Upper lobe of left lung (tissue), 6 donors: ENCODE measurements around the gene TTC23L. TPM values are rescaled to one million over a fixed set of nuclear protein-coding genes. Genes with fewer than 3 reads are reported as not detected.

Experiments
- ATAC-seq, 2 donors: fragments of 200-7000 bp; cut with Tn5 transposase; one replicate each; pipeline ENCODE4 v1.9.1; 2022; ENCODE audit warnings: mild to moderate bottlenecking in 2 of 2, moderate library complexity in 2 of 2; ENCODE audit not compliant: low FRiP score in 2 of 2
- DNase-seq, 2 donors: peaks; one replicate each; pipeline ENCODE4 v3.0.0-alpha.2; 2019 to 2020
- H3K27ac ChIP-seq, 4 donors: fragments of 200-600 bp; sonication (generic); one replicate each; pipeline ENCODE4 v1.5.1; 2016 to 2019
- H3K27me3 ChIP-seq, 4 donors: fragments of 200-600 bp; sonication (generic); one replicate each; pipeline ENCODE4 v1.5.1; 2017 to 2019
- H3K36me3 ChIP-seq, 4 donors: fragments of 200-600 bp; sonication (generic); one replicate each; pipeline ENCODE4 v1.5.1; 2016 to 2019
- H3K4me1 ChIP-seq, 4 donors: fragments of 200-600 bp; sonication (generic); one replicate each; pipeline ENCODE4 v1.5.1; 2018 to 2019
- H3K4me3 ChIP-seq, 4 donors: fragments of 200-600 bp; sonication (generic); one replicate each; pipeline ENCODE4 v1.5.1; 2017 to 2019; ENCODE audit warnings: mild to moderate bottlenecking in 2 of 4, moderate library complexity in 1 of 4
- H3K9me3 ChIP-seq, 4 donors: fragments of 200-600 bp; sonication (generic); one replicate each; pipeline ENCODE4 v1.5.1; 2018 to 2019
- EP300 ChIP-seq, 4 donors: sonication (generic); formaldehyde crosslinking; IDR thresholded peaks; one replicate each; pipeline ENCODE4 v1.5.1; 2017; ENCODE audit warnings: antibody characterized with exemption in 4 of 4, control low read depth in 2 of 4
- POLR2A ChIP-seq, 4 donors: fragments of 450-650 bp; IDR thresholded peaks; one replicate each; pipeline ENCODE4 v1.5.1; 2016 to 2017; ENCODE audit warnings: antibody characterized with exemption in 4 of 4, mild to moderate bottlenecking in 2 of 4
- POLR2AphosphoS5 ChIP-seq, 2 donors: sonication (generic); formaldehyde crosslinking; IDR thresholded peaks; one replicate each; pipeline ENCODE4 v1.5.1; 2017; ENCODE audit warnings: antibody characterized with exemption in 2 of 2
- WGBS, 2 donors: methylation state at CpG; one replicate each; pipeline ENCODE4 v1.1.5; 2017 to 2018; 5-methylcytosine and 5-hydroxymethylcytosine counted together
- total RNA-seq, 6 donors: library from RNA; depleted of rRNA in 4 of 6; stranded (reverse); fragments of >200 nt in 4 of 6; gene quantifications; one replicate each; pipeline versions ENCODE4 v1.1.0 to v1.2.1, GENCODE V29; 2016 to 2021
- TF ChIP-seq, protein P1 (sequence below), 6 experiments: fragments of 450-650 bp in 4 of 6; fragments of 200-600 bp in 2 of 6; sonication (generic) in 2 of 6; IDR thresholded peaks; one replicate each; pipeline ENCODE4 v1.5.1; 2016 to 2019; ENCODE audit warnings: antibody characterized with exemption in 6 of 6
- donor health status: DM: no; HTN: no; CAD: no; lungs with moderate emphysema.
- donor health status: DM: no; HTN: yes; CAD: no; lungs with severe emphysema.

TTC23L gene
- total RNA-seq, 6 donors from 2014 or later = 0.11 to 4.7 (median 1.0) TPM; not detected in 1

DNA sequence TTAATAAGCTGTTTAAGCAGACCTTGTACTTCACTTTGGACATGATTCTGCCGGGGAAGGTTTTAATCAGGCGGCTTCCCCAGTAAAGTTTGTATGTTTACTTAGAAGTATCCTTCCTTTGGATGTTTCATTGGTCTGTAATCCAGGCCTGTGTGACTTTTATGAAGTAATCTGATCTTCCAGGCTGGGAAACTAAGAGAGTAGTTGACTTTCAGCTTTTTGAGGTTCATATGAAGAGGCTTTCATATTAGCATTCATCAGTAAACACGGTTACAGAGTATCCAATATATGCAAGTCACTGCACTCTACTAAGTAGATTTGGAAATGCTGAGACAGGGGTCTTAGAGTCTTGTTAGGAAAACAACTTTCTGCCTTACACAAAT, 91.5 kb downstream of the TTC23L start:
- Histone ChIP-seq H3K4me3 (peak overlapping the region; percentile 66 to 93 (median 79)), H3K9me3 (no peaks in the 10 kb centered on the region), H3K36me3 (peaks cover 5 to 22% (median 8%) of the 10 kb centered on the region in 4 donors), H3K27me3 (no peaks in the 10 kb centered on the region), H3K27ac (peak overlapping the region; percentile 89 to 98 (median 94)), H3K4me1 (peaks cover 21 to 30% (median 24%) of the 10 kb centered on the region in 4 donors)
- WGBS, 2 donors = 0% methylated on average over 3 of the region's 3 CpGs
- DNase-seq = no peak
- ATAC-seq = no peak
- TF ChIP-seq EP300 (IDR thresholded peaks at IDR 0.05) = no peak
- no peak for TF ChIP-seq POLR2AphosphoS5 (IDR thresholded peaks at IDR 0.05)
- TF ChIP-seq, protein P1, sequence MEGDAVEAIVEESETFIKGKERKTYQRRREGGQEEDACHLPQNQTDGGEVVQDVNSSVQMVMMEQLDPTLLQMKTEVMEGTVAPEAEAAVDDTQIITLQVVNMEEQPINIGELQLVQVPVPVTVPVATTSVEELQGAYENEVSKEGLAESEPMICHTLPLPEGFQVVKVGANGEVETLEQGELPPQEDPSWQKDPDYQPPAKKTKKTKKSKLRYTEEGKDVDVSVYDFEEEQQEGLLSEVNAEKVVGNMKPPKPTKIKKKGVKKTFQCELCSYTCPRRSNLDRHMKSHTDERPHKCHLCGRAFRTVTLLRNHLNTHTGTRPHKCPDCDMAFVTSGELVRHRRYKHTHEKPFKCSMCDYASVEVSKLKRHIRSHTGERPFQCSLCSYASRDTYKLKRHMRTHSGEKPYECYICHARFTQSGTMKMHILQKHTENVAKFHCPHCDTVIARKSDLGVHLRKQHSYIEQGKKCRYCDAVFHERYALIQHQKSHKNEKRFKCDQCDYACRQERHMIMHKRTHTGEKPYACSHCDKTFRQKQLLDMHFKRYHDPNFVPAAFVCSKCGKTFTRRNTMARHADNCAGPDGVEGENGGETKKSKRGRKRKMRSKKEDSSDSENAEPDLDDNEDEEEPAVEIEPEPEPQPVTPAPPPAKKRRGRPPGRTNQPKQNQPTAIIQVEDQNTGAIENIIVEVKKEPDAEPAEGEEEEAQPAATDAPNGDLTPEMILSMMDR (IDR thresholded peaks at IDR 0.05) = no peak
- no peak for TF ChIP-seq POLR2A (IDR thresholded peaks at IDR 0.05)

DNA sequence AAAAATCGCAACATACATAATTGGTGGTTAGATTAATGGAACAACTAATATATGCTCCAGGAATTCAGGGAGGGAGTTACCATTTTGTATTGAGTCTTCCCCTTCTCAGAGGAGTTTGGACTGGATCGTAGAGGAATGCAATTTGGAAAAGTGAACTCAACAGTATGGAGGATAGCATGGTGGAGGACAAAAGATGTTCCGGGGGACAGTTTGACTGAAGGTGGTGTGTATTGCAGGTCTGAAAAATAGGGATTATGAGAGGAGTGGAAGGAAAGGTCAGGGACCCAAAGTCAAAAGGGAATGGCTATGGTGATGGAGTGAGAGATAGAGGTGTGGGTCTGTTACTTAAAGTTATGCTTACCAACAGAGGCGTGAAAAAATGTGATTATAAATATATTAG, 91.9 kb downstream of the TTC23L start:
- ATAC-seq (no peak), DNase-seq (no peak)
- Histone ChIP-seq H3K27me3 (no peaks in the 10 kb centered on the region), H3K4me3 (peak overlapping the region in 3 of 4 donors; percentile 74 to 93 (median 84)), H3K4me1 (peaks cover 21 to 30% (median 24%) of the 10 kb centered on the region in 4 donors), H3K9me3 (no peaks in the 10 kb centered on the region), H3K36me3 (peaks cover under 1 to 22% (median 6%) of the 10 kb centered on the region in 4 donors), H3K27ac (peak overlapping the region; percentile 89 to 98 (median 94))
- 70 to 71% methylated on average over 4 of the region's 4 CpGs for WGBS, 2 donors
- TF ChIP-seq, protein P1 (IDR thresholded peaks at IDR 0.05) = no peak
- TF ChIP-seq POLR2A (IDR thresholded peaks at IDR 0.05) (no peak), EP300 (IDR thresholded peaks at IDR 0.05) (no peak), POLR2AphosphoS5 (IDR thresholded peaks at IDR 0.05) (no peak)

DNA sequence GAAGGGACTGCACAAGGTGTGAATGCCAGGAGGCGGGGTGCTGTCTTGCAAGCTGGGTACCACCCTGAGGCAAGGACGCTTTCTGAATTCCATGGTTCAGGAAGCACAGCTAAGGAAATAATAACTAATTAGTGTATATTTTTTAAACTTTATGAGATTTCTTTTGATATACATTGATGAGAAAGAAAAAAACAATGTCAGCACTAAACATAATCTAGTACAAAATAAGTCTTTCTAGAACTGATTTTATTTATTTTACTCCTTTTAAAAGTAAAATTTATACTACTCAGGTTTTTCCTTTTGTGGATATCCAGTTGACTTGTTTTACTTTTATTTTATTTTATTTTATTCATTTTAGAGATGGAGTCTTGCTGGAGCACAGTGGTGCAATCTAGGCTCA, 94.0 kb downstream of the TTC23L start:
- Histone ChIP-seq H3K4me1 (peaks cover 16 to 30% (median 24%) of the 10 kb centered on the region in 4 donors), H3K9me3 (no peaks in the 10 kb centered on the region), H3K27me3 (no peaks in the 10 kb centered on the region), H3K27ac (no peak overlapping the region), H3K36me3 (peaks cover 18 to 31% (median 22%) of the 10 kb centered on the region in 4 donors), H3K4me3 (no peak overlapping the region)
- ATAC-seq = no peak
- TF ChIP-seq POLR2AphosphoS5 (IDR thresholded peaks at IDR 0.05) (no peak), POLR2A (IDR thresholded peaks at IDR 0.05) (no peak), EP300 (IDR thresholded peaks at IDR 0.05) (no peak)
- TF ChIP-seq, protein P1 (IDR thresholded peaks at IDR 0.05) = no peak
- whole genome bisulfite sequencing, 2 donors = 85% methylated on average over 2 of the region's 2 CpGs
- no peak for DNase-seq

DNA sequence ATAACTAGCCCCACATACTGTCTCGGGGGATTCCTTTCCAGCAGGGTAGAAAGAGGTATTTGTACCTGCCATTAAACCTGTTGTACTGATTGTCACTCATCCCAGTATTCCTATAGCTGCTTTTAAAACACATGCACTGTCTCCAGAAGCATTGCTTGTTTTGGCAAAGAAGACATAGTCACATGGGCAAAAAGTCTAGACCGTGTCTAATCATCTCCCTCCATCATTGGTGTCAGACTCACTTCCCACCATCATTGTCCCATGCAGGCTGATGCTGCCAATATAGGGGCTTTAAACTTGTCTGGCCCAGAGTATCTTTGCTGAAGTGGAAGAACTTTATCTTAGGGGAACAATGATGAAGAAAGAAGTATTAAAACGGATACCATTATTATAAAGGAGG, 103.0 kb downstream of the TTC23L start:
- H3K4me3 ChIP-seq = no peak overlapping the region
- H3K4me1 ChIP-seq = no peaks in the 10 kb centered on the region
- ATAC-seq = no peak
- H3K27me3 ChIP-seq = no peaks in the 10 kb centered on the region
- peaks cover 43 to 94% (median 57%) of the 10 kb centered on the region in 4 donors for H3K36me3 ChIP-seq
- TF ChIP-seq POLR2A (IDR thresholded peaks at IDR 0.05) (no peak), POLR2AphosphoS5 (IDR thresholded peaks at IDR 0.05) (no peak), EP300 (IDR thresholded peaks at IDR 0.05) (no peak)
- TF ChIP-seq, protein P1 (IDR thresholded peaks at IDR 0.05) = no peak
- H3K9me3 ChIP-seq = no peaks in the 10 kb centered on the region
- WGBS, 2 donors = 89 to 97% methylated on average over 3 of the region's 3 CpGs
- DNase-seq = no peak
- no peak overlapping the region for H3K27ac ChIP-seq

DNA sequence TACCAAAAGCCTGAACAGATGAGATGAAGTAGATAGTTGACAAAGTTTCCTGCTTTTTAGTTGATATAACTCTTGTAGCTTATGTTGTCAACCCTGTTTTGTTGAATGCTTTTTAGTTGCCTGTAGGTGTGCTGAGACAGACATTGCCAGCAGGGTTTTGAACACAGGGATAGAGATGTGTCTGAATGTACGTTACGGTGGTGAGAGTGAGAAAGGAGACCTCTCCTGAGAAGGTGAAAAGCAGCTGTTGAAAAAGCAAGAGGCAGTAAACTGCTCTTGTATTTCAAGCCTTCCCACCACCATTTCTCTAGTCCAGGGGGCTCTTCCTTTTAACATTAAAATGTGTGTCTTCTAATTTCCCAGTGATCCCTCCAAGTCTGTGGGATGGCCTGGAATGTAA, 105.1 kb downstream of the TTC23L start:
- Histone ChIP-seq H3K27me3 (no peaks in the 10 kb centered on the region), H3K4me3 (no peak overlapping the region), H3K27ac (no peak overlapping the region), H3K4me1 (no peaks in the 10 kb centered on the region), H3K9me3 (no peaks in the 10 kb centered on the region), H3K36me3 (peaks cover 23 to 89% (median 42%) of the 10 kb centered on the region in 4 donors)
- WGBS, 2 donors = 95 to 98% methylated on average over 2 of the region's 2 CpGs
- TF ChIP-seq EP300 (IDR thresholded peaks at IDR 0.05) (no peak), POLR2A (IDR thresholded peaks at IDR 0.05) (no peak), POLR2AphosphoS5 (IDR thresholded peaks at IDR 0.05) (no peak)
- TF ChIP-seq, protein P1 (IDR thresholded peaks at IDR 0.05) = no peak
- DNase-seq (no peak), ATAC-seq (no peak)
